ENCODE measurements around the gene DHX29. TPM values are rescaled to one million over a fixed set of nuclear protein-coding genes. Genes with fewer than 3 reads are reported as not detected.

DHX29 gene
- polyA plus RNA-seq, 1 donor (not counting 4 experiments of a cell fraction or from before 2014, with no cell fraction given) = 18.8 TPM

- TF ChIP-seq CTCF (optimal IDR thresholded peaks at IDR 0.05 in 1 of 3, IDR thresholded peaks at IDR 0.05 in 1 of 3, conservative IDR thresholded peaks at IDR 0.05 in 1 of 3; ENCODE audit: extremely low read depth in 1 of 3, insufficient read depth in 2 of 3, low read length in 3 of 3) = no peak
- peak; percentile 35 for TF ChIP-seq EZH2 (IDR thresholded peaks at IDR 0.05; ENCODE audit: low read length)
- Histone ChIP-seq H3K4me1 (ENCODE audit: control insufficient read depth, extremely low read depth, insufficient read depth, low read length) (peaks cover 7% of the 10 kb centered on the region), H3K79me2 (ENCODE audit: control insufficient read depth, insufficient read depth, low read length) (no peaks in the 10 kb centered on the region), H3K36me3 (ENCODE audit: control insufficient read depth in 2 of 2, extremely low read depth in 1 of 2, insufficient read depth in 2 of 2, low read length in 2 of 2) (peaks cover 0 to 2% of the 10 kb centered on the region in 2 experiments), H3K9ac (ENCODE audit: control insufficient read depth, extremely low read depth, insufficient read depth, low read length) (peak overlapping the region; percentile 47), H4K20me1 (ENCODE audit: control insufficient read depth, extremely low read depth, insufficient read depth, low read length) (no peaks in the 10 kb centered on the region), H3K27me3 (ENCODE audit: control insufficient read depth, extremely low read depth, insufficient read depth, low read length) (peaks cover 39% of the 10 kb centered on the region), H3K27ac (ENCODE audit: control insufficient read depth, insufficient read depth, low read length) (no peak overlapping the region), H3K4me2 (ENCODE audit: control insufficient read depth, extremely low read depth, insufficient read depth, low read depth, low read length) (peak overlapping the region; percentile 82), H3K9me3 (ENCODE audit: control insufficient read depth, low read depth, low read length) (no peaks in the 10 kb centered on the region), H2AFZ (ENCODE audit: control insufficient read depth, low read length) (peak overlapping the region; percentile 68), H3K9me1 (ENCODE audit: control insufficient read depth, extremely low read depth, insufficient read depth, low read length) (no peaks in the 10 kb centered on the region), H3K4me3 (ENCODE audit: control insufficient read depth in 2 of 3, extremely low read depth in 1 of 3, insufficient read depth in 2 of 3, low read depth in 1 of 3, low read length in 3 of 3) (peak overlapping the region; percentile 43 to 69 (median 55))
- dilution Hi-C loops (cut with MboI; ENCODE audit: extremely low pct_ligation_motif_present, low sequenced_read_pairs) = no loop called here
- DNase-seq (ENCODE audit: low read depth, low spot score) (no peak), FAIRE-seq (no peak)
These were observed 79.6 kb downstream of the DHX29 start for GRCh38 chr5:55227664-55228430.

- no peak for DNase-seq (ENCODE audit: low read depth, low spot score)
- dilution Hi-C loops (cut with MboI; ENCODE audit: extremely low pct_ligation_motif_present, low sequenced_read_pairs) = no loop called here
- peaks cover 43% of the 10 kb centered on the region for H3K27me3 ChIP-seq (ENCODE audit: control insufficient read depth, extremely low read depth, insufficient read depth, low read length)
These were observed 80.4 kb downstream of the DHX29 start, which contains the start of gene MCIDAS for GRCh38 chr5:55226934-55227663. Gene MCIDAS, minus strand, starts transcription at chr5:55227315. Its CDS starts 177 bp downstream, at chr5:55227138.

More at GRCh38 chr5:55226934-55227663, 80.4 kb downstream of the DHX29 start, which contains the start of gene MCIDAS:
- Histone ChIP-seq H3K27ac (ENCODE audit: control insufficient read depth, insufficient read depth, low read length) (no peak within 1 kb of the TSS), H3K9me1 (ENCODE audit: control insufficient read depth, extremely low read depth, insufficient read depth, low read length) (no peaks in the 10 kb centered on the region), H2AFZ (ENCODE audit: control insufficient read depth, low read length) (peak within 1 kb of the TSS; percentile 68), H3K79me2 (ENCODE audit: control insufficient read depth, insufficient read depth, low read length) (no peaks in the 10 kb centered on the region), H3K9me3 (ENCODE audit: control insufficient read depth, low read depth, low read length) (peaks cover 2% of the 10 kb centered on the region), H3K4me1 (ENCODE audit: control insufficient read depth, extremely low read depth, insufficient read depth, low read length) (peaks cover 6% of the 10 kb centered on the region), H3K4me3 (ENCODE audit: control insufficient read depth in 2 of 3, extremely low read depth in 1 of 3, insufficient read depth in 2 of 3, low read depth in 1 of 3, low read length in 3 of 3) (peak within 1 kb of the TSS; percentile 43 to 69 (median 55)), H4K20me1 (ENCODE audit: control insufficient read depth, extremely low read depth, insufficient read depth, low read length) (no peaks in the 10 kb centered on the region), H3K9ac (ENCODE audit: control insufficient read depth, extremely low read depth, insufficient read depth, low read length) (peak within 1 kb of the TSS; percentile 47), H3K4me2 (ENCODE audit: control insufficient read depth, extremely low read depth, insufficient read depth, low read depth, low read length) (peak within 1 kb of the TSS; percentile 82), H3K36me3 (ENCODE audit: control insufficient read depth in 2 of 2, extremely low read depth in 1 of 2, insufficient read depth in 2 of 2, low read length in 2 of 2) (peaks cover 0 to 2% of the 10 kb centered on the region in 2 experiments)
- FAIRE-seq = no peak
- TF ChIP-seq EZH2 (IDR thresholded peaks at IDR 0.05; ENCODE audit: low read length) = no peak
- TF ChIP-seq CTCF (optimal IDR thresholded peaks at IDR 0.05 in 1 of 3, IDR thresholded peaks at IDR 0.05 in 1 of 3, conservative IDR thresholded peaks at IDR 0.05 in 1 of 3; ENCODE audit: extremely low read depth in 1 of 3, insufficient read depth in 2 of 3, low read length in 3 of 3) = peak in 2 of 3 experiments; percentile 45 to 52
